Lung (tissue), 12 donors: ENCODE results near the gene SH3GL1. TPM values are rescaled to one million over a fixed set of nuclear protein-coding genes. Genes with fewer than 3 reads are reported as not detected.

ENCODE experiments used
- ATAC-seq: fragments of 200-7000 bp; cut with Tn5 transposase; one replicate; pipeline ENCODE4 v1.9.1; 2020; ENCODE audit warnings: moderate number of reproducible peaks; ENCODE audit not compliant: insufficient read depth, low FRiP score
- DNase-seq, 3 donors: peaks; one replicate each; pipeline ENCODE4 v3.0.0-alpha.2; 2013 to 2017
- H3K27ac ChIP-seq, 2 donors: one replicate each; pipeline ENCODE4 v1.5.1; 2013; ENCODE audit warnings: mild to moderate bottlenecking in 2 of 2, moderate library complexity in 2 of 2, control low read depth in 1 of 2, inconsistent platforms in 1 of 2, low read depth in 1 of 2, low read length in 1 of 2
- H3K27me3 ChIP-seq, 3 donors: one replicate each; pipeline ENCODE4 v1.5.1; 2013; ENCODE audit warnings: low read length in 2 of 3; ENCODE audit not compliant: control insufficient read depth in 3 of 3, insufficient read depth in 3 of 3
- H3K36me3 ChIP-seq, 4 donors: one replicate each; pipeline ENCODE4 v1.5.1; 2013; ENCODE audit warnings: low read length in 4 of 4, mild to moderate bottlenecking in 1 of 4, moderate library complexity in 1 of 4; ENCODE audit not compliant: control insufficient read depth in 4 of 4, insufficient read depth in 4 of 4
- H3K4me1 ChIP-seq, 5 donors: one replicate each; pipeline ENCODE4 v1.5.1; 2013; ENCODE audit warnings: low read length in 5 of 5, mild to moderate bottlenecking in 2 of 5, moderate library complexity in 1 of 5; ENCODE audit not compliant: control insufficient read depth in 5 of 5, insufficient read depth in 5 of 5
- H3K4me3 ChIP-seq: one replicate; pipeline ENCODE4 v1.5.1; 2013; ENCODE audit warnings: mild to moderate bottlenecking, control low read depth, moderate library complexity
- H3K9ac ChIP-seq, 2 donors: one replicate each; pipeline ENCODE4 v1.5.1; 2013; ENCODE audit warnings: low read length in 2 of 2, control low read depth in 1 of 2; ENCODE audit not compliant: insufficient read depth in 1 of 2
- H3K9me3 ChIP-seq, 4 donors: one replicate each; pipeline ENCODE4 v1.5.1; 2013; ENCODE audit warnings: low read length in 3 of 4, mild to moderate bottlenecking in 1 of 4, moderate library complexity in 1 of 4; ENCODE audit not compliant: control insufficient read depth in 4 of 4, insufficient read depth in 3 of 4
- WGBS, 2 donors: extraction: QIAGEN DNeasy Blood & Tissue Kit; methylation state at CpG; one replicate each; pipeline ENCODE4 v1.1.7; 2013; 5-methylcytosine and 5-hydroxymethylcytosine counted together
- polyA plus RNA-seq, 2 donors: library from polyadenylated mRNA; stranded (reverse); fragments of 200-250 nt; gene quantifications; one replicate each; pipeline ENCODE4 v1.2.1, GENCODE V29; 2013
- total RNA-seq, 2 donors: library from RNA; depleted of rRNA in 1 of 2; stranded (reverse); fragments of >200 nt in 1 of 2; gene quantifications; one replicate each; pipeline ENCODE4 v1.2.1, GENCODE V29; 2014 to 2021
- TF ChIP-seq, protein P1 (sequence below): IDR thresholded peaks from 2 replicates; pipeline ENCODE4 v1.5.1; 2012; ENCODE audit warnings: mild to moderate bottlenecking; ENCODE audit errors: control extremely low read depth, extremely low read depth
- donor health status: control.
- donor health status: control.
- donor health status: Bipolar disorder and iron deficiency.
- donor health status: healthy.
- donor health status: DM: yes; HTN: yes; CAD: no.

The SH3GL1 gene
- total and polyA plus RNA-seq, 4 donors: 30.6 to 68.6 (median 59.2) TPM

DNA sequence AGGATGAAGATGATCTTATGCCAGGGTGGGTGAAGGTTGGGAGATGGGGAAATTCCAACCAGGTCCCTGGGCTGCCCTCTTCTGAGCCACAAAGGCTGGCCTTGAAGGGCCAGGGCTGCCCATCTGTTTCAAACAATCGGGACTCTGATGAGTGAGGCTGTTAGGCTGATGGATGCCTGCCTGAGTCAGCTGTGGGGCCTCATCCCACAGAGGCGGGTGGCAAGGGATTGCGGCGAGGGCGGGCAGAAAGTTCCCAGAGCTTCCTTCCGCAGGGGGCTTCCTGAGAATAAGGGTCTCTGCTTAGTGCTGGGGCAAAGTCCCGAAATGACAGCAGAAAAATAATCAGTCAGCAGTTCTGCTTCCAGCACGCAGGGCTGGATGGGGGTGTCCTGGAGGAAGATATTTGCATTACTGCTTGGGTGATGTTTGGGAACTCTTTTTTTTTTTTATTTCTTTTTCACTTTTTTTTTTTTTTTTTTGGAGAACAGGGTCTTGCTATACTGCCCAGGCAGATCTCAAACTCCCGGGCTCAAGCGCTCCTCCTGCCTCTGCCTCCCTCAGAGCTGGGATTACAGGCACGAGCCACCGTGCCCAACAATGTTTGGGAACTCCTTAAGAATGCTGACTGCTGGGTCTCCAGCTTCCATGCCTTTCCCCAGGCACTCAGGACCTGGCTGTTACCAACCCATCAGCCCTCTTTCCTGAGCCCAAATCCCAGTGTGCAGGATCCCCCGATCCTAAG, 14.1 kb downstream of the SH3GL1 start:
- no peaks in the 10 kb centered on the region for H3K27me3 ChIP-seq
- H3K27ac ChIP-seq: no peak overlapping the region
- H3K9me3 ChIP-seq: no peaks in the 10 kb centered on the region
- peaks cover 0 to 10% (median 6%) of the 10 kb centered on the region in 4 donors for H3K36me3 ChIP-seq
- peak overlapping the region in 1 of 2 donors; percentile 20 for H3K9ac ChIP-seq
- no peak overlapping the region for H3K4me3 ChIP-seq
- WGBS, 2 donors: 76 to 86% methylated on average over 13 of the region's 13 CpGs
- DNase-seq (peak; percentile 46 to 57 (median 56)), ATAC-seq (no peak)
- TF ChIP-seq, protein P1, sequence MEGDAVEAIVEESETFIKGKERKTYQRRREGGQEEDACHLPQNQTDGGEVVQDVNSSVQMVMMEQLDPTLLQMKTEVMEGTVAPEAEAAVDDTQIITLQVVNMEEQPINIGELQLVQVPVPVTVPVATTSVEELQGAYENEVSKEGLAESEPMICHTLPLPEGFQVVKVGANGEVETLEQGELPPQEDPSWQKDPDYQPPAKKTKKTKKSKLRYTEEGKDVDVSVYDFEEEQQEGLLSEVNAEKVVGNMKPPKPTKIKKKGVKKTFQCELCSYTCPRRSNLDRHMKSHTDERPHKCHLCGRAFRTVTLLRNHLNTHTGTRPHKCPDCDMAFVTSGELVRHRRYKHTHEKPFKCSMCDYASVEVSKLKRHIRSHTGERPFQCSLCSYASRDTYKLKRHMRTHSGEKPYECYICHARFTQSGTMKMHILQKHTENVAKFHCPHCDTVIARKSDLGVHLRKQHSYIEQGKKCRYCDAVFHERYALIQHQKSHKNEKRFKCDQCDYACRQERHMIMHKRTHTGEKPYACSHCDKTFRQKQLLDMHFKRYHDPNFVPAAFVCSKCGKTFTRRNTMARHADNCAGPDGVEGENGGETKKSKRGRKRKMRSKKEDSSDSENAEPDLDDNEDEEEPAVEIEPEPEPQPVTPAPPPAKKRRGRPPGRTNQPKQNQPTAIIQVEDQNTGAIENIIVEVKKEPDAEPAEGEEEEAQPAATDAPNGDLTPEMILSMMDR: no peak
- H3K4me1 ChIP-seq: peaks cover 9 to 43% (median 29%) of the 10 kb centered on the region in 5 donors

DNA sequence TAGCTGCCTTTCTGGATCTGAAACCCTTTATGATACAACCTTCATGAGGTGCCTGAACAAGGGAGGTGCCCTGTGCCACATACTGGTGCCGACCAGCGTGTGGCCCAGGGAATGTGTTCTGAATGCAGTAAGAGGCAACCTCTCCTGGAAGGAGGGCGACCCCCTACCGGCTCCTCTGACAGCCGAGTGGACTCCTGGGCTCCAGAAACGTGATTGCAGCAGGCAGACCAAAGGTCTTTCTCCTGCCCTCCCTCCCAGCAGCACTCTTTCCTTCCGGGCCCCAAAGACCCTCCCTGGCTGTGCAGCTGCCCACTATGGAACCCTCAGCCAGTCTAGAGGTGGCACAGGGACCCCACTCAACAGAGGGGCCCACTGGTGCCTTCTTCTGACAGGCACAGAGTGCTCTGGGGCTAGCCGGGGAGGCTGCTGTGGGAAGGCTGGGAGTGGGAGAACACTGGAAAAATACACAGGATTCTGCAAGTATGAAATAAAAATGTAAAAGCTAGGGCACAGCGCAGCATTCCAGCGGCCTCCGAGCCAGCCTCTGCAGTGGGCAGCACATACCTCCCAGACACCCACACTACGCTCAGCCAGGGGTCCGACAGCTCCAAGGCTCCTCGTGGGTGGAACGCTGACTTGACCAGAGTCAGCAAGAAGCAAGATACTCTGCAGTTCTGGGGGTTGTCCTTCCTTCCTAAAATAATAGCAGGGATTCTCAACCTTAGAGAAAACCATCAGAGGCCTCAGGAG, 14.9 kb downstream of the SH3GL1 start:
- Histone ChIP-seq H3K4me1 (peaks cover 2 to 44% (median 25%) of the 10 kb centered on the region in 5 donors), H3K36me3 (peaks cover 0 to 10% (median 6%) of the 10 kb centered on the region in 4 donors), H3K27me3 (no peaks in the 10 kb centered on the region), H3K4me3 (no peak overlapping the region), H3K9ac (peak overlapping the region in 1 of 2 donors; percentile 20), H3K9me3 (no peaks in the 10 kb centered on the region), H3K27ac (no peak overlapping the region)
- DNase-seq (no peak), ATAC-seq (no peak)
- 84 to 92% methylated on average over 15 of the region's 15 CpGs for WGBS, 2 donors
- TF ChIP-seq, protein P1: no peak

DNA sequence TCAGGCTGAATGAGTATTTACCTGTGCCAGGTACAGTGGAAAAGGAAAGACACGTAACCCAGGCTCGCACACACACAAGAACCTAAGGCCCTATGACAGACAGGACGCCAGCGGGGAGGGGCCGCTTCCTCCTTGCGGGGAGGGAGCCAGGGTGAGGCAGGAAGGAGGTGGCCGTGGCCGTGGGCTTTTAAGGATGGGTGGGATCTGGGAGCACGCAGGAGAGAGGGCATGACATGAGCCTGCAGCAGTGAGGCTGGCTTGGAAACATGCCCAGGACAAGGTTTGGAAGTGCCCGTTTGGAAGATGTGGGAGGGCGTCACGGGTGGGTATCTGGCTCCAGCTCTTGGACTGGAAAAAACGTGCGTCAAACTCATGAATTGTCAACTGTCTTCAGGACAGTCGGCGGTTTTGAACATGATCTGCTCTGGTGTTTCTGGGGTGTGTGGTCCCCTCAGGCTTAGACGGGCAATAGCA, 20.1 kb downstream of the SH3GL1 start:
- peaks cover under 1 to 40% (median 23%) of the 10 kb centered on the region in 5 donors for H3K4me1 ChIP-seq

More for the DNA sequence above, 20.1 kb downstream of the SH3GL1 start:
- Histone ChIP-seq H3K9me3 (no peaks in the 10 kb centered on the region), H3K27me3 (no peaks in the 10 kb centered on the region), H3K4me3 (no peak overlapping the region), H3K27ac (peak overlapping the region; percentile 34 to 61), H3K9ac (no peak overlapping the region), H3K36me3 (peaks cover 0 to 12% (median 7%) of the 10 kb centered on the region in 4 donors)
- no peak for DNase-seq
- TF ChIP-seq, protein P1: no peak
- ATAC-seq: no peak
- 12 to 29% methylated on average over 17 of the region's 17 CpGs for WGBS, 2 donors
